ENCODE data around the gene NTN1. TPM values are rescaled to one million over a fixed set of nuclear protein-coding genes. Genes with fewer than 3 reads are reported as not detected.

The NTN1 gene
- total and polyA plus RNA-seq, 3 donors from 2014 or later, result 4.8 to 8.8 (median 7.6) TPM

DNA sequence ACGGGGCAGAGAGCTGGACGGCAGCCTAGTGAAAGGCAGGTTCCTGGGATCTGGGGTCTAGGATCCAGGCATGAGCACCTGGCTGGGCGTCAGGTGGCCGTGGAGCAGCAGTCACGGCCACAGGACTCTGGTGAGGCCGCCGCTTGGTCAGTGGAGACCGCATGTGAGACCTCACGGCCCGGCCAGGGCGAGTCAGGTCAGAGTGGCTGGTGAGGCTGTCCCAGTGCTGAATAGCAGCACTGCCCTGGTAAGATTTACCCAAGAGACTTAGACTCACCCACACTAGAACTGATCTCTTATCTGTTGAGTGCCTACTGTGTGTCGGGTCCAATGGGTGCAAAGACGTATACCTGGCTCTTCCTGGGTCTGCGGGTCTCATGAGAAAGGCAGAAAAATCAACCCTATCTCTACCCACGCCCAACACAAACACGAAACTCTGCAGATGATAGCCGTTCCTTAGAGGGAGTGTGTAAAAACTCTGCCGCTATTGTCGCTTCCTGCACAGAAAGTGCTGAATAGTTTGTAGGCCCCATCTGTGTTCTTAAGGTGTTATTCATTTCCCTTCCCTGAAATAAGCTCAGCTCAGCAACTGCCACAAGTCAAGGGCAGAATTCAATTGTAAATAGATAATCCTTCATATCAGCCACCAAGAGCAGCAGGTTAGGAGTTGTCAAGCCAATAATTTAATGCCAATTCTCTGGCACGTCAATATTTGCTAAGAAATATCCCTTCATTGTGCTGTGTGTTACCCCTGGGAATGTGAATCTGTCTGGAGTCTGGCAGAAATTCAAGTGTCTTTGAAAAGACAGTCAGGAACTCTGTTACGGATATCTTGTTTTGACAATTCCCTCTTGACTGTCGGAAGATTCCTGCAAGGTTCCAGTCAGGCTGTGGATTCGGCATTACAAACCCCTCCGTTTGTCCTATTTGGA, 240.0 kb downstream of the NTN1 start:
- no peak overlapping the region for H3K4me3 ChIP-seq
- DNase-seq, result no peak
- no peaks in the 10 kb centered on the region for H3K36me3 ChIP-seq (ENCODE audit: low read depth, missing control alignments)
- no peak overlapping the region for H3K27ac ChIP-seq
- intact Hi-C loops (cut with DNase I; ENCODE audit: low total_unique reads), result no loop called here
- no peaks in the 10 kb centered on the region for H3K9me3 ChIP-seq
- H3K27me3 ChIP-seq, result no peaks in the 10 kb centered on the region
- TF ChIP-seq POLR2A (IDR thresholded peaks at IDR 0.05) (no peak), CTCF (IDR thresholded peaks at IDR 0.05) (no peak)
- 89 to 92% methylated on average over 24 of the region's 24 CpGs for WGBS, 2 donors
- no peaks in the 10 kb centered on the region for H3K4me1 ChIP-seq

- 94 to 95% methylated on average over 14 of the region's 14 CpGs for WGBS, 2 donors
- Histone ChIP-seq H3K36me3 (ENCODE audit: low read depth, missing control alignments) (no peaks in the 10 kb centered on the region), H3K27me3 (no peaks in the 10 kb centered on the region), H3K4me1 (no peaks in the 10 kb centered on the region), H3K27ac (no peak overlapping the region), H3K9me3 (no peaks in the 10 kb centered on the region), H3K4me3 (no peak overlapping the region)
- intact Hi-C loops (cut with DNase I; ENCODE audit: low total_unique reads), result no loop called here
- no peak for TF ChIP-seq POLR2A (IDR thresholded peaks at IDR 0.05)
- TF ChIP-seq CTCF (IDR thresholded peaks at IDR 0.05), result no peak
- DNase-seq, result no peak
These were observed 244.8 kb downstream of the NTN1 start for GRCh38 chr17:9266031-9266680.

- intact Hi-C loops (cut with DNase I; ENCODE audit: low total_unique reads), result no loop called here
- Histone ChIP-seq H3K27ac (no peak overlapping the region), H3K4me1 (no peaks in the 10 kb centered on the region), H3K4me3 (no peak overlapping the region), H3K36me3 (ENCODE audit: low read depth, missing control alignments) (no peaks in the 10 kb centered on the region), H3K9me3 (no peaks in the 10 kb centered on the region), H3K27me3 (no peaks in the 10 kb centered on the region)
- no peak for TF ChIP-seq CTCF (IDR thresholded peaks at IDR 0.05)
- no peak for TF ChIP-seq POLR2A (IDR thresholded peaks at IDR 0.05)
- DNase-seq, result no peak
- 83 to 86% methylated on average over 9 of the region's 9 CpGs for WGBS, 2 donors
These were observed 245.4 kb downstream of the NTN1 start for GRCh38 chr17:9266697-9267117.

DNA sequence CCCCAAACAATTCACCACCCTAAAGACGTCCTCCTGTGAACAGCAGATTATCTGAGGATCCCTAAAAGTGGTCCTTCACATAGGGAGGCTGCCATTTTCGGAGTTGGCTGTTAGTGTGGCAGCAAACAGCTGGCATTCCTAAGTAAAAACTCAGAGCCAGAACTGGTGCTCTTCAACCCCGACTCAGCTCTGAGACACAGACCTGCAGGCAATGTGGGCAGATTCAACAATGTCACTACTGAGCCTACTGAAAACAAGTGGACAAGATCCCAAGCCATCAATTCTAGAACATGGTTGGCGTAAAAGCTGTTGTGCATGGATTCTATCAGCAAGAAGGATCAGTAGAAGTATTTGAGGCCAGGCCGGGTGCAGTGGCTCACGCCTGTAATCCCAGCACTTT, 247.2 kb downstream of the NTN1 start:
- Histone ChIP-seq H3K27ac (no peak overlapping the region), H3K27me3 (no peaks in the 10 kb centered on the region), H3K4me1 (no peaks in the 10 kb centered on the region), H3K9me3 (no peaks in the 10 kb centered on the region), H3K4me3 (no peak overlapping the region), H3K36me3 (ENCODE audit: low read depth, missing control alignments) (no peaks in the 10 kb centered on the region)
- no peak for DNase-seq
- intact Hi-C loops (cut with DNase I; ENCODE audit: low total_unique reads), result no loop called here
- TF ChIP-seq CTCF (IDR thresholded peaks at IDR 0.05) (no peak), POLR2A (IDR thresholded peaks at IDR 0.05) (no peak)
- WGBS, 2 donors, result 97 to 100% methylated on average over 6 of the region's 6 CpGs

Measured in testis (tissue), 3 donors.